Measurements from ENCODE around the gene OR2T8.

Gene OR2T8

GRCh38 chr1:247961791-247962190 lies 41.7 kb downstream of the OR2T8 start:
- no peak for DNase-seq (ENCODE audit: low read depth in 1 of 2, low spot score in 1 of 2)

- DNase-seq (ENCODE audit: low read depth in 1 of 2, low spot score in 1 of 2): no peak
Observed at GRCh38 chr1:247962911-247963588, 43.0 kb downstream of the OR2T8 start.

DNA sequence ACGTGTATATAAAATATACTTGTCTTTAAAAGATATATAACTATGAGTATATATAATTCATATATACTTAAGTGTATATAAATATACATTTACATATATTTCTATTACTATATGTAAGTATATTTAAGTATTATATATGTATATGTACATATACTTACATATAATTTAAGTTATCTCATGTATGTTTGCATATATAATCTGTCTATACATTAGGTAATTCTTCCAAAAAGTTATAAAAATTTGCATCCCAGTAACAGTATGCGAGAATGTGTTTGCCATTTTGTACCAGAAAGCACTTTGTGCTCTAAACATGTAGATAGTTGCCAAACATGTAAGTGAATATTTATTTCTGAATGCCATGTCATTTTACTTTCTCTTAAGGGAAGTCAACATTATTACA lies 44.9 kb downstream of the OR2T8 start, which contains the start of gene OR2AK2:
Gene OR2AK2 (plus strand): TSS at position 301 of the 400 bp plus-strand sequence. CDS start 144 bp downstream, outside the sequence.
- no peak for DNase-seq (ENCODE audit: low read depth in 1 of 2, low spot score in 1 of 2)

GRCh38 chr1:247966532-247967204 lies 46.6 kb downstream of the OR2T8 start:
- no peak for DNase-seq (ENCODE audit: low read depth in 1 of 2, low spot score in 1 of 2)
